HEK293 (cell line): ENCODE results near the gene CDK4.
A peak's percentile ranks its signal among the peaks of the same experiment; 100 is the strongest.

ENCODE experiments used
- CTCF ChIA-PET: fragments of 350-600 bp; formaldehyde crosslinking; extraction: SDS; loops from one replicate; lab custom pipeline; 2021; ENCODE audit warnings: antibody characterized with exemption; lab: Yijun Ruan, JAX
- POLR2A ChIA-PET: fragments of 300-600 bp; formaldehyde crosslinking; extraction: SDS; loops from one replicate; lab custom pipeline; 2020; ENCODE audit warnings: antibody characterized with exemption, inconsistent platforms; lab: Yijun Ruan, JAX
- H3K27ac ChIP-seq: fragments of 200-500 bp; sonication (Bioruptor generic); 2 replicates; pipeline ENCODE4 v1.5.1; 2014; ENCODE audit warnings: low read depth, low read length, control low read depth, inconsistent platforms; ENCODE audit errors: extremely low read depth
- H3K36me3 ChIP-seq, 2 experiments: fragments of 200-500 bp in 1 of 2; sonication (Bioruptor generic) in 1 of 2; 1 replicate in 1 of 2; 2 replicates in 1 of 2; pipeline ENCODE4 v1.5.1; 2014 to 2017; ENCODE audit warnings: inconsistent platforms in 2 of 2, low read length in 2 of 2; ENCODE audit not compliant: control insufficient read depth in 2 of 2, insufficient read depth in 1 of 2
- H3K4me1 ChIP-seq: fragments of 200-500 bp; sonication (Bioruptor generic); 2 replicates; pipeline ENCODE4 v1.5.1; 2014; ENCODE audit warnings: mild to moderate bottlenecking, low read length, inconsistent platforms; ENCODE audit not compliant: control insufficient read depth, insufficient read depth
- H3K4me3 ChIP-seq: 2 replicates; pipeline ENCODE4 v1.5.1; 2011; ENCODE audit warnings: low read depth, mild to moderate bottlenecking, control low read depth, low read length, moderate library complexity
- H3K9me3 ChIP-seq: fragments of 200-500 bp; sonication (Bioruptor generic); 2 replicates; pipeline ENCODE4 v1.5.1; 2014; ENCODE audit warnings: low read depth, low read length, inconsistent platforms; ENCODE audit not compliant: control insufficient read depth, insufficient read depth
- ATF2 ChIP-seq: fragments of 450-650 bp; formaldehyde crosslinking; IDR thresholded peaks from 2 replicates; pipeline ENCODE4 v1.5.1; 2016; ENCODE audit warnings: missing biosample characterization, missing genetic modification characterization, low read depth
- BCL11A ChIP-seq: fragments of 450-650 bp; formaldehyde crosslinking; IDR thresholded peaks from 2 replicates; pipeline ENCODE4 v1.5.1; 2016; ENCODE audit warnings: low read depth, missing biosample characterization, missing genetic modification characterization
- SCRT2 ChIP-seq: fragments of 450-650 bp; formaldehyde crosslinking; IDR thresholded peaks from 2 replicates; pipeline ENCODE4 v1.5.1; 2016; ENCODE audit warnings: missing biosample characterization, missing genetic modification characterization
- YY2 ChIP-seq: fragments of 450-650 bp; formaldehyde crosslinking; IDR thresholded peaks from 2 replicates; pipeline ENCODE4 v1.5.1; 2016; ENCODE audit warnings: missing biosample characterization, missing genetic modification characterization
- ZNF121 ChIP-seq: fragments of 450-650 bp; formaldehyde crosslinking; IDR thresholded peaks from 2 replicates; pipeline ENCODE4 v1.5.1; 2016; ENCODE audit warnings: missing biosample characterization, missing genetic modification characterization
- ZNF37A ChIP-seq: fragments of 450-650 bp; IDR thresholded peaks from 2 replicates; pipeline ENCODE4 v1.5.1; 2018; ENCODE audit warnings: missing biosample characterization, missing genetic modification characterization
- ZNF423 ChIP-seq: fragments of 450-650 bp; formaldehyde crosslinking; IDR thresholded peaks from 2 replicates; pipeline ENCODE4 v1.5.1; 2016; ENCODE audit warnings: missing biosample characterization, missing genetic modification characterization
- ZNF449 ChIP-seq: fragments of 450-650 bp; formaldehyde crosslinking; IDR thresholded peaks from 2 replicates; pipeline ENCODE4 v1.5.1; 2017; ENCODE audit warnings: missing biosample characterization, mild to moderate bottlenecking, missing genetic modification characterization, moderate library complexity
- ZNF473 ChIP-seq: fragments of 450-650 bp; formaldehyde crosslinking; IDR thresholded peaks from 2 replicates; pipeline ENCODE4 v1.5.1; 2017; ENCODE audit warnings: missing biosample characterization, missing genetic modification characterization
- ZNF518A ChIP-seq: fragments of 450-650 bp; formaldehyde crosslinking; conservative IDR thresholded peaks from 2 replicates; pipeline ENCODE4 v1.5.1; 2016; ENCODE audit warnings: low read depth, missing biosample characterization, missing genetic modification characterization
- ZNF660 ChIP-seq: fragments of 450-650 bp; IDR thresholded peaks from 2 replicates; pipeline ENCODE4 v1.5.1; 2018; ENCODE audit warnings: missing biosample characterization, mild to moderate bottlenecking, missing genetic modification characterization
- ZSCAN4 ChIP-seq: fragments of 450-650 bp; formaldehyde crosslinking; IDR thresholded peaks from 2 replicates; pipeline ENCODE4 v1.5.1; 2017; ENCODE audit warnings: missing biosample characterization, missing genetic modification characterization
- ZXDB ChIP-seq: fragments of 450-650 bp; formaldehyde crosslinking; IDR thresholded peaks from 2 replicates; pipeline ENCODE4 v1.5.1; 2016; ENCODE audit warnings: missing biosample characterization, missing genetic modification characterization

Gene CDK4

GRCh38 chr12:57763881-57764661 lies 12.0 kb upstream of the CDK4 start:
- Histone ChIP-seq H3K27ac (no peak overlapping the region), H3K4me1 (peaks cover 15% of the 10 kb centered on the region), H3K36me3 (peaks cover 0 to 32% of the 10 kb centered on the region in 2 experiments; a peak in 2 of 3 replicates), H3K9me3 (no peaks in the 10 kb centered on the region), H3K4me3 (no peak overlapping the region)
- ChIA-PET CTCF (interaction anchor here (0.7 to 3.8 kb wide), 4 partner anchors 8 to 141 kb away, joined by 3 to 26 read pairs (median 3); partner anchors contain the start of genes MARCHF9 and TSFM), POLR2A (interaction anchor here (0.8 kb wide), 1 partner anchor 16 kb away, joined by 3 read pairs; no protein-coding TSS in a partner anchor)
- no peak for TF ChIP-seq ZNF473 (tag by site-specific recombination)
- TF ChIP-seq ZXDB (tag by site-specific recombination), result no peak
- TF ChIP-seq ZNF449 (tag by site-specific recombination), result no peak
- TF ChIP-seq YY2 (tag by site-specific recombination), result no peak
- peak; percentile 60 for TF ChIP-seq SCRT2 (tag by site-specific recombination)
- TF ChIP-seq ZNF37A, result no peak

- H3K36me3 ChIP-seq, result peaks cover 7 to 39% of the 10 kb centered on the region in 2 experiments
- ChIA-PET CTCF (no interaction called here), POLR2A (no interaction called here)
- peaks cover 12% of the 10 kb centered on the region for H3K4me1 ChIP-seq
- no peaks in the 10 kb centered on the region for H3K9me3 ChIP-seq
- H3K4me3 ChIP-seq, result no peak overlapping the region
- H3K27ac ChIP-seq, result no peak overlapping the region
- TF ChIP-seq ZNF423 (tag by site-specific recombination), result no peak
- TF ChIP-seq ATF2 (tag by site-specific recombination), result no peak
- no peak for TF ChIP-seq ZNF518A (tag by site-specific recombination)
- no peak for TF ChIP-seq ZNF660 (tag by site-specific recombination)
- no peak for TF ChIP-seq ZNF121
- TF ChIP-seq BCL11A (tag by site-specific recombination), result no peak
- TF ChIP-seq ZSCAN4 (tag by site-specific recombination), result no peak
These were observed 10.4 kb upstream of the CDK4 start for GRCh38 chr12:57762463-57762862.
